Measurements from ENCODE around the gene MAGEB5. TPM values are rescaled to one million over a fixed set of nuclear protein-coding genes. Genes with fewer than 3 reads are reported as not detected.
"Not testable (repeated sequence)": the region's sequence is repeated elsewhere in the genome, so short reads cannot be mapped to it uniquely, and the experiment has no call there.

MAGEB5 gene, protein sequence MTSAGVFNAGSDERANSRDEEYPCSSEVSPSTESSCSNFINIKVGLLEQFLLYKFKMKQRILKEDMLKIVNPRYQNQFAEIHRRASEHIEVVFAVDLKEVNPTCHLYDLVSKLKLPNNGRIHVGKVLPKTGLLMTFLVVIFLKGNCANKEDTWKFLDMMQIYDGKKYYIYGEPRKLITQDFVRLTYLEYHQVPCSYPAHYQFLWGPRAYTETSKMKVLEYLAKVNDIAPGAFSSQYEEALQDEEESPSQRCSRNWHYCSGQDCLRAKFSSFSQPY
- not detected for total RNA-seq (ENCODE audit: unreplicated experiment)
- long read RNA-seq, result 0 reads

DNA sequence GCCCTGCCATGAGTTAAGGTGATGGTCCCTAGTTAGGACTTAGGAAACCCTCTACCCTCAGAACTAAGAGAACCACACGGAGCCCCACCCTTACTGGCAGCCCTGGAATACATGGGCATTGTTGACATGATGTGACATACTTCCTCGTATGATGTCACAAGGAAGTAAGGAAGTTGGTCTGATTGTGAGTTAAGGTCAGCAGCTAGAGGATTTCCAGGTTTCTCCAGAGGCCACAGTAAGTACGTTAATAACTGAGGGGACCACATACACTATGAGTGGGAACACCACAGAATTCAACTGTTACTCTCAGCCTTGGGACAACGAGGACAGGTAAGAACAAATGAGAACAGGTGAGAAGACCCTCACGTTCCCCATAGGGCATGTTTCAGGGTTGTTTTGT, at the start of gene MAGEB5:
Gene MAGEB5 (plus strand): TSS at position 301 of the 400 bp plus-strand sequence. CDS start 1,133 bp downstream, outside the sequence.
- H3K9me3 Mint-ChIP-seq (ENCODE audit: unreplicated experiment), result no peaks in the 10 kb centered on the region

GRCh38 chrX:26192204-26192603, 23.8 kb upstream of the MAGEB5 start, which contains the start of gene MAGEB6:
Gene MAGEB6, plus strand, starts transcription at chrX:26192440. Its CDS starts 1,407 bp downstream, at chrX:26193847.
- H3K4me1 Mint-ChIP-seq (ENCODE audit: low read depth, unreplicated experiment), result no peaks in the 10 kb centered on the region
- no peak for DNase-seq
- no peaks in the 10 kb centered on the region for H3K9me3 Mint-ChIP-seq (ENCODE audit: unreplicated experiment)
- H3K36me3 Mint-ChIP-seq (ENCODE audit: unreplicated experiment), result no peaks in the 10 kb centered on the region
- H3K27ac Mint-ChIP-seq (ENCODE audit: unreplicated experiment), result no peak within 1 kb of the TSS
- no peak for TF ChIP-seq CTCF (IDR thresholded peaks at IDR 0.05; ENCODE audit: partially characterized antibody, unreplicated experiment)
- H3K4me3 Mint-ChIP-seq (ENCODE audit: unreplicated experiment), result no peak within 1 kb of the TSS
- no peaks in the 10 kb centered on the region for H3K27me3 Mint-ChIP-seq (ENCODE audit: unreplicated experiment)

More for the DNA sequence above, at the start of gene MAGEB5:
- no peaks in the 10 kb centered on the region for H3K27me3 Mint-ChIP-seq (ENCODE audit: unreplicated experiment)
- TF ChIP-seq CTCF (IDR thresholded peaks at IDR 0.05; ENCODE audit: partially characterized antibody, unreplicated experiment), result no peak
- no peak for DNase-seq
- H3K36me3 Mint-ChIP-seq (ENCODE audit: unreplicated experiment), result no peaks in the 10 kb centered on the region
- H3K4me3 Mint-ChIP-seq (ENCODE audit: unreplicated experiment), result no peak within 1 kb of the TSS
- no peaks in the 10 kb centered on the region for H3K4me1 Mint-ChIP-seq (ENCODE audit: low read depth, unreplicated experiment)
- H3K27ac Mint-ChIP-seq (ENCODE audit: unreplicated experiment), result no peak within 1 kb of the TSS

DNA sequence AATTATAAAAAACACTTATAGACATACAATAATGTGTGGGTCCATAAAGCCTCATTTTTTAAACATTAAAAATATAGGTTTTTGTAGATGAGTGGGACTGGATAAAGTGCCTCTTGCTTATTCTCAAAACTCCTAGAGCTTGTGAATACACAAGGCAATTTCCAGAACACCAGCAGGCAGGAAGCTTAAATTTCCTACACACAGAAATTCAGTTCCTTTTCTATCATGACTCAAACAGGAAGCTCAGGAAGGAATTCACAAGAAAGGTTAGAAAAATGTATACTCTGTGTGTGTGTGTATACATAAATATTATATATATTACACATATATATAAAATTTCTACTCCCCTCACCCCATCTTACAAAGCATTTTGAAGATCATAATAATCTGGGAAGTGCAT, 12.4 kb upstream of the MAGEB5 start:
- TF ChIP-seq CTCF (IDR thresholded peaks at IDR 0.05; ENCODE audit: partially characterized antibody, unreplicated experiment), result no peak
- H3K4me1 Mint-ChIP-seq (ENCODE audit: low read depth, unreplicated experiment), result no peaks in the 10 kb centered on the region
- H3K36me3 Mint-ChIP-seq (ENCODE audit: unreplicated experiment), result no peaks in the 10 kb centered on the region
- H3K4me3 Mint-ChIP-seq (ENCODE audit: unreplicated experiment), result no peak overlapping the region
- H3K27ac Mint-ChIP-seq (ENCODE audit: unreplicated experiment), result no peak overlapping the region
- no peak for DNase-seq
- H3K27me3 Mint-ChIP-seq (ENCODE audit: unreplicated experiment), result no peaks in the 10 kb centered on the region
- no peaks in the 10 kb centered on the region for H3K9me3 Mint-ChIP-seq (ENCODE audit: unreplicated experiment)

GRCh38 chrX:26204717-26205116, 11.3 kb upstream of the MAGEB5 start:
- H3K27ac Mint-ChIP-seq (ENCODE audit: unreplicated experiment); H3K4me3 Mint-ChIP-seq (ENCODE audit: unreplicated experiment); H3K36me3 Mint-ChIP-seq (ENCODE audit: unreplicated experiment); H3K27me3 Mint-ChIP-seq (ENCODE audit: unreplicated experiment); H3K9me3 Mint-ChIP-seq (ENCODE audit: unreplicated experiment); H3K4me1 Mint-ChIP-seq (ENCODE audit: low read depth, unreplicated experiment); DNase-seq: not testable (repeated sequence)

GRCh38 chrX:26208012-26208411, 8.0 kb upstream of the MAGEB5 start:
- no peak for TF ChIP-seq CTCF (IDR thresholded peaks at IDR 0.05; ENCODE audit: partially characterized antibody, unreplicated experiment)
- Mint-ChIP-seq H3K36me3 (ENCODE audit: unreplicated experiment) (no peaks in the 10 kb centered on the region), H3K9me3 (ENCODE audit: unreplicated experiment) (no peaks in the 10 kb centered on the region), H3K27me3 (ENCODE audit: unreplicated experiment) (no peaks in the 10 kb centered on the region), H3K27ac (ENCODE audit: unreplicated experiment) (no peak overlapping the region), H3K4me3 (ENCODE audit: unreplicated experiment) (no peak overlapping the region), H3K4me1 (ENCODE audit: low read depth, unreplicated experiment) (no peaks in the 10 kb centered on the region)
- no peak for DNase-seq
